Measurements from ENCODE around the gene SNTB2.

Gene SNTB2

DNA sequence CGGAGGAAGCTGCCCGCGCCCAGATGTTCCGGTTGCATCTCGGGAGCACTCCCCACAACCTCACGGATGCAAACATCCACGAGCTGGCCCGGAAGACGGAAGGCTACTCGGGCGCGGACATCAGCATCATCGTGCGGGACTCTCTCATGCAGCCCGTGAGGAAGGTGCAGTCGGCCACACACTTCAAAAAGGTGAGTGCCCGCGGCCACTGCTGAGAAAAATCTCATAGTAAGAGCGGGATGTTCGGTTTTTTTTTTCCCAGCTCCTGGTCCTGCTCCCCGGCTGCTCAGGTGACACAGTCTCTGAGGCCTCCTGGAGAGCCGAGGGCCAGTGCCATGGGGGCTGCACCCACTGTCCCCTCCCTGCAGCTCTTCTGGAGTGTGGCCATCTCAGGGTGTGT lies 134.1 kb downstream of the SNTB2 start:
- DNase-seq = no peak

- no peak for DNase-seq
Measured at GRCh38 chr16:69322343-69322742, 135.4 kb downstream of the SNTB2 start.

DNA sequence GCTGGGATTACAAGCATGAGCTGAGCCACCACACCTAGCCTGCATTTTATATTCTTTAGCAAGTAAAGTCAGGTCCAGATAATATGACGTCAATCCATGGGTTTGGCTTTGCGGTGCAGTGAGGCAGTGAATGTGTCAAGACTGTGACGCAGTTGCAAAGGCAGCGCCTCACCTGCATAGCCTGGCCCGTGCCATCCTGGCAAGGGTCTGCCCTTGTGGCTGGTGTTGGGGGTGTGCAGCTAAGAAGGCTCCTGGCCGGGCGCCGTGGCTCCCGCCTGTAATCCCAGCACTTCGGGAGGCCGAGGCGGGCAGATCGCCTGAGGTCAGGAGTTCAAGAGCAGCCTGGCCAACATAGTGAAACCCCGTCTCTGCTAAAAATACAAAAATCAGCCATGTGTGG lies 136.5 kb downstream of the SNTB2 start:
- no peak for DNase-seq

GRCh38 chr16:69324013-69324531 lies 137.1 kb downstream of the SNTB2 start:
- no peak for DNase-seq

DNA sequence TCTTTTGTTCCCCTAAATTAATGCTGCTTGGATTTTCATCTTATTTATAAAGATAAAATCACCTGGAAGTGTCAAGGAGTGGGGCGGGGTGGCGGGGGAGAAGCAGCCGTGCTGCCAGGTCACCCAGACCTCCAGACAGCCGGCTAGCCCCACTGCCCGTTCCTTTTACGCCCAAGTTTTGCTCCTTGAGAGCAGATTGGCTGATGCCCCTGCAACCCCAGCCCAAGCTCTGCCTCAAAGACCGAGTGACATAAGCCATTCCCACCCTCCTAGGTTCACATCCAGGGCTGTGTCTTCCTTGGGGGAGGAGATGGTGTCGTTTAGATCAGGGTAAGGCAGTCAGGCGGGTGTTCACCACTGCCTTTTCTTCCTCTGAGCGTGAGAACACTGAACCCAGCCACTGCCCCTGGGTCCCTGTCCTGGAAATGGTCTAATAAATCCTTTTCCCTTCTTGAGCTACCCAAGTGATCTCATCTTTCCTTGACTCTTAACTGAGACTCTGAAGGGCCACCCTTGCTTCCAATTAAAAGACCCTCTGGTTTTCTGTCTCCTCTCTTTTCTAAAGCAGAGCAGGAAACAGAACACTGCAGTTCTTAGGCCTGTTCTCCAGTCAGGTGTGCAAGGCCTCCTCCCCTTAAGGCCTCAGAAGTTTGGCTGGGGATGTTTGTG lies 137.8 kb downstream of the SNTB2 start:
- no peak for DNase-seq

- peak; percentile 52 for DNase-seq
Measured at GRCh38 chr16:69325784-69326171, 138.8 kb downstream of the SNTB2 start.

GRCh38 chr16:69326172-69326873 lies 139.4 kb downstream of the SNTB2 start:
- peak; percentile 51 for DNase-seq

- DNase-seq = no peak
Measured at GRCh38 chr16:69327585-69328310, 140.8 kb downstream of the SNTB2 start.

DNA sequence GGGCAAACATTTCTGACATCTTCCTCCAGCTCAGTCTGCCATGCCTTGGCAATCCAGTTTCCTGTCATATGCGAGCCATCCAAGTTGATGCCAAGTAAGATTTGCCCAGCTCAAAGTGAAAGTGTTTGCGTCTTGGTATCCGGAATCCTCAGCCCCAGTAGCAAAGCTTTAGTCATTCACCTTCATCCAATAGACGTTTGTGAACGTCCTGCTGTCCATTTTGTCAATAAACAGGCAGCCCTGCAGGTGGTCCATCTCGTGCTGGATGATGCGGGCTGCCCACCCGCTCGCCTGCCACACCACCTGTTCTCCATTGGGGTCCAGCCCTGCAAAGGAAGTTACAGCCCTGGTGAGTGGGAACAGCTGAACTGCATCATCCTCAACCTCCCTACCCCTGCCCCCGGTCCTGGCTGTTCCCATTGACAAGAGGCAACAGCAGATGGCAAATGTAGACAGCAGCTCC lies 141.9 kb downstream of the SNTB2 start:
- DNase-seq = peak; percentile 61

DNA sequence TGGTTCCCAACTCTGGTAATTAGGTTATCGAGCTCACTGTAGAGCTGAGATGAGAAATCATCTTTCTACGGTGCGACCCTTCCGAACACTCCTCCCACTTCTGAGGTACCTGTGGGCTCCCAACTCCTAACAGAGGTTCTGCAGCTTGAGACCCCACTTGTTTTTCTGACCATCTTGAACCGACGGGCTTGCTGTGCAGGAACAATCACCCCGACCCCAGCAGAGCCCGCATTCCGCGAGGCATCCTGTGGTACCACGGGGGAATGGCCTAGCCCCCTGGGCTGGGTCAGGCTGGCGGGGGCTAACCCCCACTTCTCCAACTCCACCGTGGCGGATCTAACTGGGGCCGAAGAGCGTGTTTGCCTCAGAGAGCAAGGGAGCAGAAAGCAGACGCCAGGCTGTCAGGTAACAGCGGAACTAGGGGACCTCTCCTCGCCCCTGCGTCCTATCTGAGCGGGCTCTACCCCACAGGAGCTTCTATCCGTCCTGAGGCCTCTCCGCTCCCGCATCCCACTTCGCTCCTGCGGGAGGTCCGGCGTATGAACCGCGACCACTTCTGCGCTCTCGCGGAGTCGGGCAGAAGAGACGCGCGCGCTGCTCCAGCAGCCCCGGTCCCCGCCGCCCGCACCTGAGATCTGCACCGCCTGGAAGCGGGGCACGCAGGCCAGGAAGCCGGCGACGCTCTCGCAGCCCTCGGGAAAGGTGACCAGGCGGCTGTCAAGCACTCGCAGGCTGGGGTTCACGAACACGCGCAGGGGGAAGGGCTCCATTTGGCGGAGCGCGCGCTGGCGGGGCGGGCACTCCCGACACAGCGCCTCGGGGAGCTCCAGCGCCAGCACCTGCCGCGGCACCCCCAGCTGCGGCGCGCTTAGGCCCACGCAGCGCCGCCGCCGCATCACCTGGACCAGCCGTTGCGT lies 142.7 kb downstream of the SNTB2 start:
- peak; percentile 65 for DNase-seq

GRCh38 chr16:69330286-69331109 lies 143.5 kb downstream of the SNTB2 start, which contains the start of gene PDF:
Gene PDF (minus strand): TSS chr16:69330588. CDS start chr16:69330570, 18 bp downstream.
- DNase-seq = peak; percentile 96

DNA sequence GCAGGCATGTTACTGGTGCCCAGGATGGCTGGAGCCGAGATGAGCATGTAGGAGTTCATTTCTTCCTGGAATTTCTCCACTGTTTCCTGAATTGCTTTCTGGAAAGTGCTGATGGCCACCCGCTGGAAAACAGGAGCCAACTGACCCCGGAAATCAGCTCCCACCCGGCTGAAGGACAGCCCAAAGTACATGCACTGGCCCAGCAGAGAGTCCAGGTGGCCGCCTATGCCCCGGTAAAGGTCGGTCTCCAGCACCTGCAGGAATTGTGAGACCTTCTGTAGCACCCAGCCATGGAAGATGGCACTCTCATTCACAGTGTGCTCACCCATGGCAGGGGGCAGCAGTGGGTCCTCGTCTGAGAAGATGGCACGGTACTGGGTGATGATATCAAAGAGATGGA lies 147.7 kb downstream of the SNTB2 start:
- DNase-seq = no peak

DNA sequence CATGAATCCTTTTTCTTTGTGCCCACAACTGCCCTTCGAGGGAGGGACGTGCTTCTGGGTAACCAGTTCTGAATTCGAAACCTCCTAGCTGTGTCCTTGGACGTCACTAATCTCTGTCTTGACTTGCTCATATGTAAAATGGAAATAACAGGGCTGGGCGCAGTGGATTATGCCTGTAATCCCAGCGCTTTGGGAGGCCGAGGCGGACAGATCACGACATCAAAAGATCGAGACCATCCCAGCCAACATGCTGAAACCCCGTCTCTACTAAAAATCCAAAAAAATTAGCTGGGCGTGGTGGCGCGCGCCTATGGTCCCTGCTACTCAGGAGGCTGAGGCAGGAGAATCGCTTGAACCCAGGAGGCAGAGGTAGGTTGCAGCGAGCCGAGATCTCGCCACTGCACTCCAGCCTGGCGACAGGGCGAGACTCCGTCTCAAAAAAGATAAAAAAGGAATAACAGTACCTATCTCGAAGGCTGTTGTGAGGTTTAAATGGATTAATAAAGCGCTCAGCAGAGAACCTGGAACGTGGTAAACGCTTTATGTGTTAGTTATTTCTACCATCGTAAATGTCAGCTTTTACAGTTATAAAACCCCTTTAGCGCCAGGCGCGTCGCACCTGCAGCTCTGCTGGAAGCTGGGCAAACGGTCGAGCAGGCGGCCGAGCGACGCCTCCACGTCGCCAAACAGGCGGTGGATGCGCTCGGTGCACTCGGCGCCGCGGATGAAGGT lies 151.8 kb downstream of the SNTB2 start:
- no peak for DNase-seq

GRCh38 chr16:69339289-69340094 lies 152.5 kb downstream of the SNTB2 start, which contains the start of the genes COG8 and NIP7:
Gene COG8 (minus strand): TSS chr16:69339564. CDS start chr16:69339552, 12 bp downstream.
Gene NIP7 (plus strand): TSS chr16:69339772. CDS start chr16:69339830, 58 bp downstream.
- DNase-seq = peak; percentile 96

GRCh38 chr16:69340095-69340644 lies 153.2 kb downstream of the SNTB2 start:
- DNase-seq = peak; percentile 74

- DNase-seq = no peak
Measured at GRCh38 chr16:69344171-69344570, 157.2 kb downstream of the SNTB2 start.

GRCh38 chr16:69345923-69346322 lies 159.0 kb downstream of the SNTB2 start:
- no peak for DNase-seq

DNA sequence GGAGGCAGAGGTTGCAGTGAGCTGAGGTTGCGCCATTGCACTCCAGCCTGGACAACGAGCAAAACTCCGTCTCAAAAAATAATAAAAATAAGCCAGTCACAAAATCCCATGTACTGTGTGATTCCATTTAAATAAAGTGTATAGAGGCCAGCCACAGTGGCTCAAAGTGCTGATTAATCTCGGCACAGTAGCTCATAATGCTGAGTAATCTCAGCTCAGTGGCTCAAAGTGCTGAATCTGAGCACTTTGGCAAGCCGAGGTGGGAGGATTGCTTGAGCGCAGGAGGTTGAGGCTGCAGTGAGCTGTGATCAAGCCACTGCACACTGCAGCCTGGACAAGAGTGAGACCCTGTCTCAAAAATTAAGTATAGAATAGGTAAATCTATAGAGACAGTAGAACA lies 159.7 kb downstream of the SNTB2 start:
- DNase-seq = no peak

DNA sequence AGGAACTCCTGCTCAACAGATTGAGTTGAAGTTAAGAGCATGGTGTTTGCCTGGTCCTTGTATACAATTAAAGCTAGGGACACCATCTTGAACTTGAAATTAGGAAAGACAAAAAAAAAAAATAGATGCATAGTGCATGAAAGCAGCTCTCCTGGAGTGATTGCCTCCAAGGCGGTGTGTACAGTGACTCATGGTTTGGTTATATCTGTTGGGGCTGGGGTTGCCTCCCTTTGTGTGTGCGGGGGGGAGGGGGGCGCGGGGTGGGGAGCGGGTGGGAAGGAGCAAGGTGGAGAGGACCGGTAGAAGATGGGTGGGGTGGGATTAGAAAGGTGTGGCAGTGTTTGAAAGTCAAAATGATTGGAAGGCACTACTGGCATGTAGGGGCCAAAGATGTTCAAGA lies 161.3 kb downstream of the SNTB2 start:
- no peak for DNase-seq

Measured in activated effector memory CD4-positive, alpha-beta T cell treated with anti-CD3 and anti-CD28 coated beads, Interleukin-2, amount 50 U/mL, for 16 hours (primary cell).